H1 (cell line): ENCODE data around the gene MARK3. TPM values are rescaled to one million over a fixed set of nuclear protein-coding genes. Genes with fewer than 3 reads are reported as not detected.

Source experiments
- CTCF ChIA-PET: fragments of 300-600 bp; sonication (Branson Sonifier 250); formaldehyde crosslinking; loops from one replicate; lab custom pipeline; 2021; ENCODE audit not compliant: partially characterized antibody; lab: Charles Lee
- POLR2A ChIA-PET: fragments of 300-600 bp; sonication (Branson Sonifier 250); formaldehyde crosslinking; loops from one replicate; lab custom pipeline; 2021; ENCODE audit warnings: inconsistent platforms; ENCODE audit not compliant: partially characterized antibody; lab: Charles Lee
- DNase-seq, 2 experiments: peaks; one replicate each; pipeline versions ENCODE4 v3.0.0 to v3.0.0-alpha.2; 2010 to 2022; ENCODE audit warnings: low spot score in 2 of 2, low read depth in 1 of 2, mixed read lengths in 1 of 2
- FAIRE-seq: peaks from 2 replicates; lab custom pipeline; 2011; peaks lifted over from hg19 to GRCh38; lab: Jason Lieb, UNC
- H2AFZ ChIP-seq: 2 replicates; pipeline ENCODE4 v1.8.1; 2012; ENCODE audit warnings: low read length, inconsistent platforms
- H2AK5ac ChIP-seq: 2 replicates; pipeline ENCODE4 v1.6.1; 2013; ENCODE audit warnings: low read depth, low read length
- H2BK120ac ChIP-seq: replicated peaks from 2 replicates; pipeline ENCODE3; 2013; ENCODE audit warnings: low read depth, low read length, inconsistent platforms
- H2BK12ac ChIP-seq: 2 replicates; pipeline ENCODE4 v1.6.1; 2013; ENCODE audit warnings: low read depth, low read length
- H2BK15ac ChIP-seq: 2 replicates; pipeline ENCODE4 v1.6.1; 2013; ENCODE audit warnings: low read length
- H2BK20ac ChIP-seq: 2 replicates; pipeline ENCODE4 v1.6.1; 2013; ENCODE audit warnings: low read length
- H2BK5ac ChIP-seq: 2 replicates; pipeline ENCODE4 v1.6.1; 2013; ENCODE audit warnings: low read depth, low read length
- H3K14ac ChIP-seq: 2 replicates; pipeline ENCODE4 v1.6.1; 2013; ENCODE audit warnings: inconsistent platforms; ENCODE audit not compliant: insufficient read length
- H3K18ac ChIP-seq: 2 replicates; pipeline ENCODE4 v1.6.1; 2013; ENCODE audit warnings: low read length; ENCODE audit errors: extremely low read depth
- H3K23ac ChIP-seq: 2 replicates; pipeline ENCODE4 v1.6.1; 2013; ENCODE audit warnings: inconsistent platforms; ENCODE audit not compliant: insufficient read length
- H3K23me2 ChIP-seq: 2 replicates; pipeline ENCODE4 v1.6.1; 2013; ENCODE audit warnings: low read depth, low read length
- H3K27ac ChIP-seq: 2 replicates; pipeline ENCODE4 v1.6.1; 2011; ENCODE audit warnings: low read depth, low read length, inconsistent platforms
- H3K27me3 ChIP-seq, 4 experiments: replicated peaks in 1 of 4; 1 replicate in 1 of 4; 2 replicates in 3 of 4; pipeline versions ENCODE4 v1.6.1 to v1.8.1; 2011 to 2013; ENCODE audit warnings: low read length in 3 of 4, mild to moderate bottlenecking in 3 of 4, inconsistent platforms in 2 of 4, mixed read lengths in 2 of 4, moderate library complexity in 1 of 4; ENCODE audit not compliant: control insufficient read depth in 3 of 4, insufficient read depth in 3 of 4; ENCODE audit errors: extremely low read depth in 1 of 4
- H3K36me3 ChIP-seq, 4 experiments: 2 replicates each; pipeline versions ENCODE4 v1.6.1 to v1.8.1; 2011 to 2013; ENCODE audit warnings: mild to moderate bottlenecking in 4 of 4, low read length in 3 of 4, moderate library complexity in 2 of 4, control low read depth in 1 of 4, inconsistent platforms in 1 of 4; ENCODE audit not compliant: insufficient read depth in 4 of 4, control insufficient read depth in 2 of 4
- H3K4ac ChIP-seq: replicated peaks from 2 replicates; pipeline ENCODE3; 2013; ENCODE audit warnings: low read length, low read depth, mixed read lengths, inconsistent platforms; ENCODE audit not compliant: insufficient read length
- H3K4me1 ChIP-seq, 4 experiments: replicated peaks in 1 of 4; 1 replicate in 1 of 4; 2 replicates in 3 of 4; pipeline versions ENCODE4 v1.6.1 to v1.8.1; 2011 to 2013; ENCODE audit warnings: low read length in 3 of 4, inconsistent platforms in 2 of 4, mixed read lengths in 1 of 4; ENCODE audit not compliant: insufficient read depth in 4 of 4, control insufficient read depth in 3 of 4
- H3K4me2 ChIP-seq, 2 experiments: 2 replicates each; pipeline versions ENCODE4 v1.6.1 to v1.8.1; 2011 to 2013; ENCODE audit warnings: low read depth in 2 of 2, low read length in 2 of 2, control low read depth in 1 of 2, inconsistent platforms in 1 of 2, mild to moderate bottlenecking in 1 of 2; ENCODE audit not compliant: insufficient read depth in 1 of 2
- H3K4me3 ChIP-seq, 4 experiments: fragments of 200-600, 300-600 bp in 1 of 4; sonication (generic), shearing (Covaris generic), sonication (Bioruptor Twin) in 1 of 4; 2 replicates each; pipeline versions ENCODE4 v1.5.1 to v1.8.1; 2011 to 2016; ENCODE audit warnings: low read length in 4 of 4, low read depth in 3 of 4, control low read depth in 2 of 4, inconsistent platforms in 2 of 4, mild to moderate bottlenecking in 2 of 4, mixed read lengths in 1 of 4, moderate library complexity in 1 of 4; ENCODE audit not compliant: insufficient read depth in 2 of 4; ENCODE audit errors: extremely low read depth in 1 of 4
- H3K56ac ChIP-seq: replicated peaks from 2 replicates; pipeline ENCODE3; 2013; ENCODE audit warnings: low read depth, mild to moderate bottlenecking, mixed read lengths, low read length, inconsistent platforms; ENCODE audit not compliant: insufficient read length
- H3K79me1 ChIP-seq: 2 replicates; pipeline ENCODE4 v1.6.1; 2013; ENCODE audit warnings: low read depth, low read length, control low read depth
- H3K79me2 ChIP-seq, 2 experiments: 2 replicates each; pipeline versions ENCODE4 v1.6.1 to v1.8.1; 2012 to 2013; ENCODE audit warnings: low read length in 2 of 2, mild to moderate bottlenecking in 2 of 2, inconsistent platforms in 1 of 2; ENCODE audit not compliant: insufficient read depth in 2 of 2, control insufficient read depth in 1 of 2
- H3K9ac ChIP-seq, 4 experiments: replicated peaks in 1 of 4; 1 replicate in 1 of 4; 2 replicates in 3 of 4; pipeline versions ENCODE4 v1.6.1 to v1.8.1; 2011 to 2013; ENCODE audit warnings: low read depth in 3 of 4, low read length in 3 of 4, control low read depth in 2 of 4, mild to moderate bottlenecking in 2 of 4, moderate library complexity in 2 of 4, inconsistent platforms in 1 of 4; ENCODE audit errors: extremely low read depth in 1 of 4
- H3K9me3 ChIP-seq, 2 experiments: 2 replicates each; pipeline versions ENCODE4 v1.6.1 to v1.8.1; 2012 to 2013; ENCODE audit warnings: mild to moderate bottlenecking in 2 of 2, moderate library complexity in 2 of 2, control low read depth in 1 of 2, inconsistent platforms in 1 of 2, low read depth in 1 of 2, low read length in 1 of 2, mixed read lengths in 1 of 2; ENCODE audit not compliant: insufficient read depth in 2 of 2
- H4K20me1 ChIP-seq, 2 experiments: replicated peaks in 1 of 2; 2 replicates each; pipeline versions ENCODE3 to v1.8.1; 2011 to 2013; ENCODE audit warnings: inconsistent platforms in 2 of 2, low read length in 2 of 2, mild to moderate bottlenecking in 1 of 2; ENCODE audit not compliant: insufficient read depth in 2 of 2, control insufficient read depth in 1 of 2
- H4K5ac ChIP-seq: 2 replicates; pipeline ENCODE4 v1.6.1; 2013; ENCODE audit warnings: low read length, low read depth, mixed read lengths, inconsistent platforms; ENCODE audit not compliant: insufficient read length
- H4K8ac ChIP-seq: 2 replicates; pipeline ENCODE4 v1.8.0; 2013; ENCODE audit warnings: mild to moderate bottlenecking, moderate library complexity, low read length, inconsistent platforms; ENCODE audit not compliant: insufficient read depth; ENCODE audit errors: extremely low read depth
- H4K91ac ChIP-seq: replicated peaks from 2 replicates; pipeline ENCODE3; 2013; ENCODE audit warnings: low read length, mixed read lengths, inconsistent platforms; ENCODE audit not compliant: insufficient read length
- CHD2 ChIP-seq: IDR thresholded peaks from 2 replicates; pipeline ENCODE4 v1.6.1; 2012; ENCODE audit warnings: low read length, improper control_type of control experiment
- EGR1 ChIP-seq: IDR thresholded peaks from 2 replicates; pipeline ENCODE4 v1.6.1; 2011; ENCODE audit warnings: low read depth, low read length, borderline replicate concordance
- EP300 ChIP-seq, 2 experiments: IDR thresholded peaks; 1 replicate in 1 of 2; 2 replicates in 1 of 2; pipeline ENCODE4 v1.6.1; 2011 to 2012; ENCODE audit warnings: low read depth in 2 of 2, low read length in 2 of 2, mild to moderate bottlenecking in 2 of 2, borderline replicate concordance in 1 of 2, inconsistent platforms in 1 of 2, moderate library complexity in 1 of 2
- JUND ChIP-seq: IDR thresholded peaks from 2 replicates; pipeline ENCODE4 v1.6.1; 2011; ENCODE audit warnings: mild to moderate bottlenecking, improper control_type of control experiment, low read length
- KDM5A ChIP-seq: fragments of 200-600 bp; IDR thresholded peaks from 2 replicates; pipeline ENCODE4 v1.7.1; 2012; ENCODE audit warnings: mild to moderate bottlenecking, low read length, inconsistent platforms, mixed read lengths
- PHF8 ChIP-seq: fragments of 200-600 bp; sonication (generic); conservative IDR thresholded peaks from 2 replicates; pipeline ENCODE4 v1.7.1; 2012; ENCODE audit warnings: low read depth, mild to moderate bottlenecking, inconsistent platforms, low read length, moderate library complexity
- SAP30 ChIP-seq: fragments of 300-600 bp; sonication (generic); IDR thresholded peaks from 2 replicates; pipeline ENCODE4 v1.7.1; 2012; ENCODE audit warnings: low read length, moderate library complexity, mild to moderate bottlenecking, inconsistent platforms; ENCODE audit not compliant: insufficient read depth, insufficient replicate concordance
- SIN3A ChIP-seq, 2 experiments: IDR thresholded peaks in 1 of 2; conservative IDR thresholded peaks in 1 of 2; 2 replicates each; pipeline ENCODE4 v1.6.1; 2011 to 2012; ENCODE audit warnings: low read length in 2 of 2, improper control_type of control experiment in 1 of 2, low read depth in 1 of 2, mild to moderate bottlenecking in 1 of 2
- SP2 ChIP-seq: IDR thresholded peaks from 2 replicates; pipeline ENCODE4 v1.6.1; 2012; ENCODE audit warnings: mild to moderate bottlenecking, low read length, inconsistent platforms
- TBP ChIP-seq: IDR thresholded peaks from 2 replicates; pipeline ENCODE4 v1.6.1; 2011; ENCODE audit warnings: low read depth, low read length, improper control_type of control experiment
- WGBS, 2 experiments: shearing (Covaris generic) in 1 of 2; methylation state at CpG; one replicate each; pipeline versions ENCODE4 v1.1.6 to v1.1.7; 2013 to 2015; ENCODE audit warnings: low lambda C conversion rate in 2 of 2, mixed read lengths in 2 of 2, inconsistent platforms in 1 of 2, low coverage in 1 of 2, missing lambda C conversion rate in 1 of 2; ENCODE audit not compliant: insufficient replicate concordance in 2 of 2, insufficient coverage in 1 of 2, insufficient read length in 1 of 2; ENCODE audit errors: extremely low coverage in 1 of 2, missing lambda C conversion rate in 1 of 2; 5-methylcytosine and 5-hydroxymethylcytosine counted together
- polyA plus RNA-seq, 7 experiments: library from polyadenylated mRNA; depleted of rRNA in 3 of 7; stranded (reverse) in 5 of 7; unstranded in 2 of 7; fragments of >200 nt in 5 of 7; fragments of 200-250 nt in 2 of 7; gene quantifications; 1 replicate in 5 of 7; 2 replicates in 1 of 7; 4 replicates in 1 of 7; pipeline versions ENCODE4 v1.2.1 to v1.2.3, GENCODE V29; 2011 to 2013; ENCODE audit warnings: missing spikeins in 2 of 7, mixed read lengths in 2 of 7
- total RNA-seq: library from RNA; stranded (reverse); fragmentation: NEBNext Ultra II Directional; extraction: Animal tissue kit (Norgen Biotek cat#: 25700); gene quantifications from 2 replicates; pipeline ENCODE4 v1.2.1, GENCODE V29; 2021

The MARK3 gene
- total and polyA plus RNA-seq, 2 of the 8 experiments (the other 6 are each of a cell fraction or from before 2014, with no cell fraction given), result 39.4 to 76.9 TPM

- Histone ChIP-seq H4K5ac (no peak overlapping the region), H2BK20ac (peak overlapping the region; percentile 98; the same call in 1 of the 2 replicates), H3K4ac (no peak overlapping the region), H2AK5ac (0 out of 2 replicates have a peak overlapping the region, but pooled peaks have one; percentile 96), H4K91ac (no peak overlapping the region), H4K20me1 (peaks cover 0 to 4% of the 10 kb centered on the region in 2 experiments), H2BK120ac (no peak overlapping the region), H2BK15ac (no peak overlapping the region), H3K4me1 (peaks cover 0 to 34% (median 29%) of the 10 kb centered on the region in 4 experiments; a peak in 6 of 7 replicates), H3K9me3 (no peaks in the 10 kb centered on the region), H3K36me3 (no peaks in the 10 kb centered on the region), H3K14ac (no peak overlapping the region), H3K79me1 (no peaks in the 10 kb centered on the region), H3K79me2 (no peaks in the 10 kb centered on the region), H3K23ac (no peak overlapping the region), H3K4me3 (no peak overlapping the region), H3K9ac (no peak overlapping the region), H2BK5ac (0 out of 2 replicates have a peak overlapping the region, but pooled peaks have one; percentile 99), H3K56ac (no peak overlapping the region), H4K8ac (peak overlapping the region; percentile 84), H3K27ac (no peak overlapping the region), H3K27me3 (no peaks in the 10 kb centered on the region), H2AFZ (no peak overlapping the region), H2BK12ac (peak overlapping the region; percentile 100; the same call in 1 of the 2 replicates), H3K23me2 (no peaks in the 10 kb centered on the region), H3K4me2 (no peak overlapping the region), H3K18ac (no peak overlapping the region; the same call in 1 of the 2 replicates)
- DNase-seq (no peak), FAIRE-seq (no peak)
- CTCF ChIA-PET, result interaction anchor here (0.6 to 28.8 kb wide), 7 partner anchors 12 to 560 kb away, joined by 3 to 921 read pairs (median 11); partner anchors contain the start of genes CKB and TRMT61A
- POLR2A ChIA-PET, result interaction anchor here (1.0 to 29.8 kb wide), 6 partner anchors 9 to 209 kb away, joined by 3 to 844 read pairs (median 6); partner anchors contain the start of gene CKB
- 95% methylated on average over 29 of the region's 29 CpGs; no CpG with 5 or more reads in 1 of the 2 experiments for WGBS, 2 experiments
- TF ChIP-seq CHD2 (no peak), JUND (no peak), KDM5A (no peak), SP2 (no peak), TBP (no peak), EP300 (IDR thresholded peaks at IDR 0.05; ENCODE audit: borderline replicate concordance in 1 of 2, low read depth in 2 of 2, low read length in 2 of 2) (no peak), SAP30 (no peak), EGR1 (no peak), SIN3A (conservative IDR thresholded peaks at IDR 0.05 in 1 of 2, IDR thresholded peaks at IDR 0.05 in 1 of 2; ENCODE audit: low read depth in 1 of 2, low read length in 2 of 2) (no peak), PHF8 (no peak)
Observed at GRCh38 chr14:103545219-103545914, 160.2 kb downstream of the MARK3 start.
